GM19043 (cell line): ENCODE measurements around the gene RBPJ.

Experiments
- ATAC-seq: cut with Tn5 transposase; IDR thresholded peaks from one replicate; pipeline ENCODE4 v1.9.1; 2021; ENCODE audit warnings: low read depth; ENCODE audit not compliant: unreplicated experiment

RBPJ gene

GRCh38 chr4:26452565-26453531 lies 132.0 kb downstream of the RBPJ start:
- ATAC-seq: no peak

- ATAC-seq: no peak
These were observed 134.1 kb downstream of the RBPJ start for GRCh38 chr4:26454961-26455360.

- ATAC-seq: no peak
These were observed 134.8 kb downstream of the RBPJ start for GRCh38 chr4:26455571-26455970.

- ATAC-seq: no peak
These were observed 136.6 kb downstream of the RBPJ start for GRCh38 chr4:26457412-26457811.

DNA sequence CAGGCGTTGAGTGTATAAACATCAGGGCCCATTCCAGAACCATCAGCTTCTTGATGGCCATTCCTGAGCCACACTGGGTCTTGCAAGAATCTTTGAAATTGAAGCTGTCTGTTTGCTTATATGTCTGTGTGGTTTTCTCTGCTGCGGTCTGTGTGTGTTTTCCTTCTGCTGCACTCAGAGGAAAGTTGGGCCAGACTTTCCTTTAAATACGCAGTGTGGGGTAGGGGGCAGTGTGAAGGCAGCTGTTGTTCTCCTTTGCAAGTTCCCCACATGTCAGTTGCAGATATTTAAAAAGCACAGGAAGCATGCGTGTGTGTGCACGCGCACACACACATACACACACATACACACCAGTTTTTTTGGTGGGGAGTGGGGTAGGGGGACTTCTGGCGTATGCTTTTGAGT lies 137.3 kb downstream of the RBPJ start:
- no peak for ATAC-seq

DNA sequence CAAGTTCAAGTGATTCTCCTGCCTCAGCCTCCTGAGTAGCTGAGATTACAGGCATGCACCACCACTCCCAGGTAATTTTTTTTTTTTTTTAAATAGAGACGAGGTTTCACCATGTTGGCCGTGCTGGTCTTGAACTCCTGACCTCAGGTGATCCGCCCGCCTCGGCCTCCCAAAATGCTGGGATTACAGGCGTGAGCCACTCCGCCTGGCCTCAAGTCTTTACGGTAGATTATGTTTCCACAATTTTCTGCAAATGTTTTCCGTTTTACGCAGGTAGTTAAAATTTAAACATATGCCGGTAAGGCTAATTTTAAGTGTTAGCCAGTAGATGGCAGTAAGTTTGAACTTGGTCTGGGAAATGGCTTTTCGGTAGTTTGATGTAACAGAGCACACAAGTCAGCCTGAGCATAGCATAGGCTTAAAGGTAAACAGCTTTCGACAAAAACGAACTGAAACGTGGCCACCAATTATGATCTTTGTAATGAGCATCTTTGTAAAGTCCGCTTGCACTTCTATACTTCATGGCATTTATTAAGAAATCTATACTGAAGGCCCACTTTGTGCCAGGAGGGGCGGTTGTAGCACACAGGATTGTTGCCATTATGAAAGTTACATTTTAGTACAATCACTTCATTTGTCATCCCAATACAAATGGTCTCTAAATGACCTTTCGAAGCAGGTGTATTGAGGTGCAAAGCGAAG lies 138.4 kb downstream of the RBPJ start:
- peak; percentile 79 for ATAC-seq

DNA sequence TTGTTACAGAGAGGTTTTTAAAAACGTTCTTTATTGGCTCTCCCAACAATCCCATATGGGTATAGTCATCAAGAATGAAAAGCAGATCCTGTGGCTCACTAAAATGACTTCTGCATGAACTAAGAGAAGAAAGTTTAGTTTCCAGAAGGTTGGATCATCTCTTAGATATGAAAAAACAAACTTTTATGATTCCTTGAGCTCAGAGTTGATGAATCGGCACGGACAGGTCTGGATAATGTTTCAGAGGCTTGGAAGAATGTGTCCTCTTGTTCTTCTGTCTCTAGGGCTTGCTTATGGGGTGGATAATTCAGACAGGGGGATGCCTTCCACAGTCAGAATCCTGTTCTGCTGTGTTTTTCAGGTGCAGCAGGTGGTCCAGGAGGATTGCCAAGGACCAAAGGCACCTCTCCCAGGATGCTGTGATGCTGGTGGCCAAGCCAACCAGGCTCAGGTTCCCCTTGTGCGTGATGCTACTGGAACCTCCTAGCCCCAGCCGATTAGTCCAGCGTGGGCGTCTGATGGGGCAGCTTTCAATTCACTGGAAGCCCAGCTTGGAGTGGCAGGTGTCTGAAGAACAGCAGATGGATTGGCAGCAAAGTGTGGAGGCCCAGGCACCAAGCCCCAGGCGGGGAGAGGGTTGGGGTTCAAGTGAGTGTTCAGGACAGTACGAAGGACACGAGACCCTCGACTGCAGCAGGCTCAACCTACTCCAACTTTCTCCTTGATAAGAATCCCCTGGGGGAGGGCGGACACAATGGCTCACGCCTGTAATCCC lies 139.1 kb downstream of the RBPJ start:
- no peak for ATAC-seq

DNA sequence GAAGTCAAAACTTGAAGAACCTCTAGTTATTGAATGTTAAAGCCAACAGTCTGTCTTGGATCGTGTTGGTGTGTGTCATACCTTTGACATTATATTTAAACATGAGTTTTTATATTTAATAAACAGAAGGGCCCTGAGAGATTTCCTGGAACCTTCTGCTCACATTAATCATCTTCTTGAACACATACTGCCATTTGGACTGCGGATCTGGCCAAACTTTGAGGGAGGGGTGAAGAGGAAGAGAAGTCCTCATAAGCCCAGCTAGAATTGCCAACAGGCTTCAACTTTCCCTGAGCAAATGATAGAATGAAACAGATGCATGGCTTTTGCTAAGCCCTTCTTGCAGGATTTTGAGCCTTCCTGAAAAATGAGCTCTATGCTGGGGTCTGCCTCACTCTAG lies 142.1 kb downstream of the RBPJ start:
- no peak for ATAC-seq

GRCh38 chr4:26463386-26463785 lies 142.6 kb downstream of the RBPJ start:
- no peak for ATAC-seq

GRCh38 chr4:26464420-26465095 lies 143.7 kb downstream of the RBPJ start:
- ATAC-seq: no peak

GRCh38 chr4:26466578-26467270 lies 145.9 kb downstream of the RBPJ start:
- no peak for ATAC-seq

DNA sequence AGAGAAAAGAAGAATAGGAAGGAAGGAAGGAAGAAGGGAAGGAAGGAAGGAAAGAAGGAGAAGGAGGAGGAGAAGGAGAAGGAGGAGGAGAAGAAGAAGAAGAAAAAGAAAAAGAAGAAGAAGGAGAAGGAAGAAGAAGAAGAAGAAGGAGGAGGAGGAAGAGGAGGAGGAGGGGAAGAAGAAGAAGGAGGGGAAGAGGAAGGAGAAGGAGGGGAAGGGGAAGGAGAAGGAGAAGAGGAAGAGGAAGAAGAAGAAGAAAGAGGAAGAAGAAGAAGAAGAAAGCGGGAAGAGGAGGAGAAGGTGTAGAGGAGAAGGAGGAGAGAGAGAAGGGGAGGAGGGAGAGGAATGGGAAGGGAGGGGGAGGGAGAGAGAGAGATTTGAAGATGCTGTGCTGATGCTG lies 146.9 kb downstream of the RBPJ start:
- ATAC-seq: no peak

DNA sequence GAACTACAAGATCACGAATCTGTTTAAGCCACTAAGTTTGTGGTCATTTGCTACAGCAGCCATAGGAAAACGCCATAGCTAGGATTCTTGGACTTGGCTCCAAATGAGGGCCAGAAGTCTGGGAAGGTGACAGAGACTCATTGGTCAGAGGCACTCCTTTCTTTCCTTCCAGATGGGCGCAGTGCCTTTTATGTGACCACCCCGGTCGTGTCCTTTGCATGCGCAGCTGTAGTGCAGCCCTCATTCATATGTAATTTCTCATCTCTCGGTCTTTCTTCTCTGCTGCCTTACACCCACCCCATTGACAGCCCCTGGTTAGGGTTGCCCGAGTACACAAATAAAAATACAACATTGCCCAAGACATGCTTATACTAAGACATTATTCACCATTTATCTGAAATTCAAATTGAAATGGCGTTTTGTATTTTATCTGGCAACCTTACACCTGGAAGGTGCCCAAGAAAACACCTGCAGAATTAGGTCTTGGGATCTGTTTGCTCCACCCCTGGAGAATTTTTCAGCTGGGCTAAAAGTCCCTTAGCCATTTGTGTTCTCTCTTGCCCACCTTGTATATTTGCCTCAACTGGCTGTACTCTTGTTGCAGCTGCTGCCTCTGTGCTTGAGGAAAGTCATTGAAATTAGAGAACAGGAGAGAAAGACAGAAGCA lies 147.6 kb downstream of the RBPJ start:
- ATAC-seq: no peak

DNA sequence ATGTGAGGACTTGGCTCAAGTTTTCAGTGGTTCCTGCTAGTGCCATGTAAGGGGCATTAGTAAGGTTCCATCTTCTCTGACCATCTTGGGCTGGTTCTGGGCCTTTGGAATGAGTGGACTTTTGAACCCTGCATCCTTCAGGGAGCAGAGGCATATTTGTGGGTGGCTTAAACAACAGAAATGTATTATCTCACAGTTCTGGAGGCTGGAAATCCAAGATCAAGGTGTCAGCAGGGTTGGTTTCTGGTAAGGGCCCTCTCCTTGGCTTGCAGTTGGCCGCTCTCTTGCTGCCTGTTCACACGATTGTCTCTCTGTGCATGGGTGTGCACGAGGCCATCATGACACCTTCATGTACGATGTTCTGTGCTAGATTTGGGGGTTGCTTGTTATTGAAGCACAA lies 148.2 kb downstream of the RBPJ start:
- no peak for ATAC-seq

DNA sequence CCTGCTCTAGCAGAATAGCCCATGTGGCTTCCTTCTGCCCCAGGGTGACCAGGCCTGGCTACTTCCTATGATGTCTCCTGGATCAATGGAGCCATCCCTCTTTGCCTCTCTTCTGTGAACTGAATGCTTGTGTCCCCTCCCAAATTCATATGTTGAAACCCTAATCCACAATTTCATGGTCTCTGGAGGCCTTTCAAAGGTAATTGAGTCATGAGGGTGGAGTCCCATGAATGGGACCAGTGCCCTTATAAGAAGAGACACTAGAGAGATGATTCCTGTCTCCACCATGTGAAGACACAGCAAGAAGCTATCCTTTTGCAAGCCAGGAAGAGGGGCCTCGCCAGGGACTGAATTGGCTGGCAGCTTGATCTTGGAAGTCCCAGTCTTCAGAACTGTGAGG lies 151.1 kb downstream of the RBPJ start:
- no peak for ATAC-seq

GRCh38 chr4:26473893-26474292 lies 153.1 kb downstream of the RBPJ start:
- no peak for ATAC-seq

DNA sequence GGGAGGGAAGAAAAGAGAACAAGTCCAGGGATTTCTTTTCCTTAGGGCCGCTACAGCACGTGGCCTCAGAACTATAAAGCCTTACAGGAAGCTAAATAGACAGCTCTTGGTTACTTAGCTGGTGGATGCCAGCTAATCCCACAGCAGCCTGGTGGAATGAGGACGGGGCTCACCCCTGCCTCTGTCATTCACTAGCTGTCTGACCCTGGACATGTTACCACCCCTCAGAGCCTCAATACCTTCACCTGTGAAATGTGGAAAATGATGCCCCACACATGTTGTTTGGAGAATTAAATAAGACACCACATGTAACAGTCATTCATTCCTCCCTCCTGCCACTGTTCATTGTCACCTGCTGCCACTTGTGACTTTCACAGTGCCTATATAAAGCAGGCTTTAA lies 153.7 kb downstream of the RBPJ start:
- ATAC-seq: no peak

DNA sequence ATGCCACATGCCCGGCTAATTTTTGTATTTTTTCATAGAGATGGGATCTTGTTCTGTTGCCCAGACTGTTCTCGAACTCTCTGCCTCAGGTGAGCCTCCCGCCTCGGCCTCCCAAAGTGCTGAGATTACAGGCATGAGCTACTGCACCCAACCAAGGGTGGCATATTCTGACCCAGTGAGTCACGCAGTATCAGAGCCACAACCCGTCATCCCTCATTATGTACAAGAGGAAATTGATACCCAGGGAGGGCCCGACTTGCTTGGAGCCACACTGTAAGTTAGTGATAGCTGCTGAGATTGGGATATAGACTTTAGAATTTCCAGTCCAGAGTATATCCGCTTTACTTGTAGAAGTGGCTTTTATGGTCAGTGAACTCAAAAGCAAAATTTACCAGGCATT lies 154.9 kb downstream of the RBPJ start:
- no peak for ATAC-seq

DNA sequence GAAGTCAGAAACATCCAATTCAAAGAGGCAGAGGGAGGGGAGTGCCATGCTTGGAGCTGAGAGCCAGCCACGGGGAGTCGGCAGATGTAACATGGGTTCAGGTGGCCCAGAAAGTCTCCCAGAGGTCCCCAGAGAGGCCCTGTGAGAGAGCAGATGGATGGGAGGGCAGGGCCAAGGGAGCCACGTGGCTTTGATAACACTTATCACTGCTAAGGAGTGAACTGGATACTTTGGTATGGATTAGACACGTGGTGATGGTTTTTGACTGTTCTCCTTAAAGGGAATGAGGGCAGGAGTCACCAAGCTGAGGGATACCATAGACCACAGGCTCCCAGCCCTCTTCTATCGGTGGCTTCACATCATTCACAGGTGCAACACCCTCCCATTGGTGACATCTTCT lies 155.7 kb downstream of the RBPJ start:
- ATAC-seq: no peak
